GM12873 (cell line): ENCODE measurements around the gene ALDH1L1.
A peak's percentile ranks its signal among the peaks of the same experiment; 100 is the strongest.

Source experiments
- TF ChIP-seq, protein P1 (sequence below): IDR thresholded peaks from 2 replicates; pipeline ENCODE4 v1.5.1; 2012; ENCODE audit warnings: low read depth, mild to moderate bottlenecking, moderate library complexity, low read length, control low read depth; ENCODE audit not compliant: insufficient read depth; ENCODE audit errors: missing control alignments

The ALDH1L1 gene

DNA sequence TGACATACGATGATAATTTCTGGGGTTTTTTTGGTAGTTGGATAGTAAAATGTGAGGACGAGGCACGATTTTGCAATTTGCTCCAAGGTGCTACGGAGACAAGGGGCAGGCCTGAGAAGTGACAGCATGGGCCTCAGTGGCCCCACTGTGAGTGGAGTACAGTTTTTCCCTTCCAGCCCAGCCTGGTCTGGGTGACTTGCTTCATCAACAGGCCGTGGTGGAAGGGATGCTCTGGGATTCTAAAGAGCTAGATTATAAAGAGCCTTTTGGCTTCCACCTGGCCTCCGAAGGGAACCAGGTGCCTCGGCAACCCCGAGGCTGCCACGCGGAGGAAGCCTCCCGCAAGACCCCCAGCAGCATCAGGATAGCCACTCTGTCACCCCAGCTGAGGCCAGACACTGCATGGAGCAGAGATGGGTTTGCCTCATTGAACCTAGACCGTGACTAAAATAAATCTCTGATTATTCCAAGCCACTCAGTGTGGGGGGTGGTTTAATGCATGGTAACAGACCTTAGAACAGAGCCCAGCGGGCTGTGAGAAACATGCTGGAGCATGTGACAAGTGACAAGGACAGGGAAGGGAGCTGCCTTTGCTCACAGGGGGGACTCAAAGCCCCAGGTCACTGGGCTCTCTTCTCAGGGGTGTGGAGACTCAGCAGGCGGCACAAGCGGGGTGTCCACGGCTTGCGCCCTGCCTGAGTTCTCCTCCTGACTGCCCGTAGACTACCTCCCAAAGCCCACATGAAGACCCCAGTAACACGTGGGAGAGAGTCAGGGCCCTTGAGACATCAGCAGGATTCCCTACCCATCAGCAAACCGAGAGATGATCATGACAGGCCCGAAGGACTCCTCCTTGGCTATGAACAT lies 73.8 kb downstream of the ALDH1L1 start:
- TF ChIP-seq, protein P1, sequence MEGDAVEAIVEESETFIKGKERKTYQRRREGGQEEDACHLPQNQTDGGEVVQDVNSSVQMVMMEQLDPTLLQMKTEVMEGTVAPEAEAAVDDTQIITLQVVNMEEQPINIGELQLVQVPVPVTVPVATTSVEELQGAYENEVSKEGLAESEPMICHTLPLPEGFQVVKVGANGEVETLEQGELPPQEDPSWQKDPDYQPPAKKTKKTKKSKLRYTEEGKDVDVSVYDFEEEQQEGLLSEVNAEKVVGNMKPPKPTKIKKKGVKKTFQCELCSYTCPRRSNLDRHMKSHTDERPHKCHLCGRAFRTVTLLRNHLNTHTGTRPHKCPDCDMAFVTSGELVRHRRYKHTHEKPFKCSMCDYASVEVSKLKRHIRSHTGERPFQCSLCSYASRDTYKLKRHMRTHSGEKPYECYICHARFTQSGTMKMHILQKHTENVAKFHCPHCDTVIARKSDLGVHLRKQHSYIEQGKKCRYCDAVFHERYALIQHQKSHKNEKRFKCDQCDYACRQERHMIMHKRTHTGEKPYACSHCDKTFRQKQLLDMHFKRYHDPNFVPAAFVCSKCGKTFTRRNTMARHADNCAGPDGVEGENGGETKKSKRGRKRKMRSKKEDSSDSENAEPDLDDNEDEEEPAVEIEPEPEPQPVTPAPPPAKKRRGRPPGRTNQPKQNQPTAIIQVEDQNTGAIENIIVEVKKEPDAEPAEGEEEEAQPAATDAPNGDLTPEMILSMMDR, result no peak

DNA sequence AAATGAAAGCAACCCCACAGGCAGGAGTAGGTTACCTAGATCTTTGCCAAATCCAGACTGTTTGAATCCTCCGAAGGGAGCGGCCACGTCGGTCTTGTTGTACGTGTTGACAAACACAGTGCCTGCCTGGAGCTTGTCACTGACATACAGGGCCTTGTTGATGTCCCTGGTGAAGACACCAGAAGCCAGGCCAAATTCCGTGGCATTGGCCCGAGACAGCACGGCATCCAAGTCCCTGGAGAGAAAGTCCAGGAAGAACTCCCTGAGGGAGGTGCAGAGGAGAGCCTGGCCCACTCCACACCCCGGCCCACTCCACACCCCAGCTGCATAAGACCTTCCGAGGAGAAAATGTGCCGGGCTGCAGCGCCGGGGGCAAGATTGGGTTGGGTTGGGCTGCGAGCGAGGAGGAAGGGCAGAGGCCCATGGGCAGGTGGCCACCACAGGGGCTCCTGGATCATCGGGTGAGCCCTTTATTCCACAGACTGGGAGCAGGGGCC lies 74.6 kb downstream of the ALDH1L1 start:
- TF ChIP-seq, protein P1, result no peak

DNA sequence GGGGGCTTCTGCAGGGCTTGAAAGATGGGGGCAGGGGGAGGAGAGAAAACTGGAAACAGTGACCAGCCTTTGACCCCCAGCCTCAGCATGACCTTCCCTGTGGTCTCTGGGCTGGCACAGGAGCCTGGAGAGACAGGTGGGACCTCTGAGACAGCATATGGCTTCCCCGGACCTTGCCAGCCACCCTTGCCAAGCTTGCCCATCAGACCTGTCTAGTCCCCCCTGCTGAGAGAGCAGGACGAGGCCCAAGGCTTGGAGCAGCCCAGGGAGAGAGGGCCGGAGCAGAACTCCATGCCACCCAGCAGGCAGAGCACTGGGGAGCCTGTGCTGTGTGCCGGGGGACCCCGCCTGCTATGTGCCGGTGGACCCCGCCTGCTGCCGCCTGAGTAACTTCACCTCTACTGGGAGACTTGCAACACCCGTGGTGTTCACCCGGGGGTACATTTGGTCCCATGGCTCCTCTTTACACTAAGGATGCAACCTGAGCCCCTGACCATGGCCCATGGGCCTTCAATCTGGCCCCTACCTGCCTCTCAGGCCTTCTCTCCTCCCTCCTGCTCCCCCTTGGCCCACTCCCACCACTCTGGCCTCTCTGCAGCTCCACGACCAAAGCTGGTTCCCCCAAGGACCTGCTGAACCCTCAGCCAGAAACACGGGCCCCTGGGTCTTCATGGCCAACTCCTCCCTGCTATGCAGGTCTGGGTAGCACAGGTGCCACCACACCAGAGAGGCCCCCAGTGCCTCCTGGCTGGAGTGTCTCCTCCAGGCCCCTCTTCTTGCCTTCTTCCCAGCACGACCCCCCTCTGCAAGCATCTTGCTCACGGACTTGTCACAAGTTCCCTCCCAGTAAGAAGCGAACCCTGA lies 75.4 kb downstream of the ALDH1L1 start:
- TF ChIP-seq, protein P1, result no peak

DNA sequence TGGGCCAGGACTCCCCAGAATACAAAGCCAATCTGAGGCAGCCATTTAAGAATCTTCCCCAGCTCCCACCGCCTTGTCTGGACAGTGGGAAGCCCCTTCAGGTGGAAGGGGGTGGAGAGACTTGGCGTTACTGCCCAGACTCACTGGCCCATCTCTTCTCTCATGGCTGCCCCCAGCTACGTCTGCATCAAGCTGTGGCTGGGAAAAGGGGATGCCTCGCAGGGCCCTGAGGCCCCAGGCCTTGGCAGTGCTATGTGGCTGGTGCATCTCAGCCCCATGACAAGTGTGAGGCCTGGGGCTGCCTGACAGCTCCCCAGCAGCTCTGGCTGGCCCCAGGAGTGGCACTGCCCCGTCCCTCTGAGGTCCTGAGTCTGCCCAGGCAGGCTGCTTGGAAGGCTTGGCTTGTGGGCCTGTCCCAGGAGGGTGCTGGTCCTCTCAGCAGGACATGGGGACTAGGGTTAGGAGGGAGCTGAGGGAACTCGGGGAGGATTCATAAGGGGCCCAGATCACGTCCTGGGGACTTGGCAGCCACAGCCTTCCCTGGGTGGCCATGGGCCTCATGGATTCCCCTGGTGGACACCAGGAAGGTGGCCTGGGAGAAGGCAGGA lies 76.3 kb downstream of the ALDH1L1 start:
- TF ChIP-seq, protein P1, result no peak

DNA sequence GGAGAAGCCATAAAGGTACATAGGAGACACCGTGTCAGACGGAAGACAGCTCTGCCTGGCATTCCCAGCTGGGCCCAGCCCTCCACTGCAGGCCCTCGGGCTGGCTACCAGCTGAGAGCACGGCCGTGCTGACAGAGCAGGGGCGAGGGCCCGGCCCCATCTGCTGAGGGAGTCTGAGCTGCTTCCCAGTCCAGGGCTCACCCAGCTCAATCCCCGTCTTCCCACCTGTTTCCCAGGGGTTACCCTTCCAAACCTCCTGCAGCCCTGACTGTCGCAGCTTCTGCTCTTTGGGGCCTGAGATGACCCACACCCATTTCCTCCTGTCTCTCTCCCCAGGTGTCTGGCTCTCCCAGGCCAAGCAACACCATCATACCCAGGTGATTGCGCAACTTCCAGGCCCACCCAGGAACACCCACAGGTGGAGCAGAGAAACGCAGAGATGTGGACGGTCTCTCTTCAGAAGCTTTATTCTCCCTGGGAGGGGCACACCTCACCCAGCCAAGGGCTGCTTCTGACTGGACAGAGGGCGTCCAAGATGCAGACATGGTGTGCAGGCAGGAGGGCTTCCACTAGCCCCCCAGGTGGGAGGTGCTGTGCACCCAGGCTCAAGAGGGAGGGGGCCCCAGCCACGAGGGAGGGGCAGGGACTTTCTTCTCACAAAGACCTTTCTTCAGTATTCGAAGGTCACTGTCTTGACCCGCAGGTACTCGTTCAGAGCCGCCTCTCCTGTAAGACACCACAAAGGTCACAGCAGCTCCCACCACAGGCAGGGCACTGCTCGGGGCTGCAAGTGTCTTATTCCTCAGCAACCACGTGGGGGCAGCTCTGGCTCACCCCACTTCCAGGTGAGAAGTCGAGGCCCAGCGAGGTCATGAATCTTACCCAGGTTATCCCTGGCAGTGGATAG lies 77.0 kb downstream of the ALDH1L1 start:
- TF ChIP-seq, protein P1, result peak; percentile 39

DNA sequence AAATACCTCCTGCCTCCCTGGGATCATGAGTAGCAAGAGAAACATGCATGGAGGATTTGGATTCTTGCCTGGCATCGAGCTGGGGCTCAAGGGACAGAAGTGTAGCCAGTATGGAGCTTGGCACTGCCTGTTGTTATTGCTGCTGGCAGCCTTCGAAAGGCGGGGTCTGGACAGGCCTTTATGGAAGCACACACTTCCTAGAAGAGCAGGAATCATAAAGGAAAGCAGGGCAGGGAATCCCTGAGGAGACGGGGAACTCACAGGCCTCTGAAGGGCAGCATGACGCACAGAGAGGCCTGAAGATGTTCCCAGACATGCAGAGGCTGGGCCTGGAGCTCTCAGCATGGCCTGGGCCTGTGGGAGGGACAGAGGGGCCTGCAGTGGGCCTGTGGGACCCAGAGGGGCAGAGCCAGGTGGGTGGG lies 77.8 kb downstream of the ALDH1L1 start:
- TF ChIP-seq, protein P1, result no peak
